Daoy (cell line): ENCODE results near the gene DOCK4. TPM values are rescaled to one million over a fixed set of nuclear protein-coding genes. Genes with fewer than 3 reads are reported as not detected.
"Not testable (repeated sequence)": the region's sequence is repeated elsewhere in the genome, so short reads cannot be mapped to it uniquely, and the experiment has no call there.

ENCODE experiments used
- DNase-seq: peaks from one replicate; pipeline ENCODE4 v3.0.0-alpha.2; 2015; ENCODE audit warnings: low read depth
- total RNA-seq: library from RNA; depleted of rRNA; stranded (reverse); fragments of >200 nt; shearing (Covaris generic); gene quantifications from 2 replicates; pipeline ENCODE4 v1.2.3, GENCODE V29; 2014; rRNA removed

Gene DOCK4, protein sequence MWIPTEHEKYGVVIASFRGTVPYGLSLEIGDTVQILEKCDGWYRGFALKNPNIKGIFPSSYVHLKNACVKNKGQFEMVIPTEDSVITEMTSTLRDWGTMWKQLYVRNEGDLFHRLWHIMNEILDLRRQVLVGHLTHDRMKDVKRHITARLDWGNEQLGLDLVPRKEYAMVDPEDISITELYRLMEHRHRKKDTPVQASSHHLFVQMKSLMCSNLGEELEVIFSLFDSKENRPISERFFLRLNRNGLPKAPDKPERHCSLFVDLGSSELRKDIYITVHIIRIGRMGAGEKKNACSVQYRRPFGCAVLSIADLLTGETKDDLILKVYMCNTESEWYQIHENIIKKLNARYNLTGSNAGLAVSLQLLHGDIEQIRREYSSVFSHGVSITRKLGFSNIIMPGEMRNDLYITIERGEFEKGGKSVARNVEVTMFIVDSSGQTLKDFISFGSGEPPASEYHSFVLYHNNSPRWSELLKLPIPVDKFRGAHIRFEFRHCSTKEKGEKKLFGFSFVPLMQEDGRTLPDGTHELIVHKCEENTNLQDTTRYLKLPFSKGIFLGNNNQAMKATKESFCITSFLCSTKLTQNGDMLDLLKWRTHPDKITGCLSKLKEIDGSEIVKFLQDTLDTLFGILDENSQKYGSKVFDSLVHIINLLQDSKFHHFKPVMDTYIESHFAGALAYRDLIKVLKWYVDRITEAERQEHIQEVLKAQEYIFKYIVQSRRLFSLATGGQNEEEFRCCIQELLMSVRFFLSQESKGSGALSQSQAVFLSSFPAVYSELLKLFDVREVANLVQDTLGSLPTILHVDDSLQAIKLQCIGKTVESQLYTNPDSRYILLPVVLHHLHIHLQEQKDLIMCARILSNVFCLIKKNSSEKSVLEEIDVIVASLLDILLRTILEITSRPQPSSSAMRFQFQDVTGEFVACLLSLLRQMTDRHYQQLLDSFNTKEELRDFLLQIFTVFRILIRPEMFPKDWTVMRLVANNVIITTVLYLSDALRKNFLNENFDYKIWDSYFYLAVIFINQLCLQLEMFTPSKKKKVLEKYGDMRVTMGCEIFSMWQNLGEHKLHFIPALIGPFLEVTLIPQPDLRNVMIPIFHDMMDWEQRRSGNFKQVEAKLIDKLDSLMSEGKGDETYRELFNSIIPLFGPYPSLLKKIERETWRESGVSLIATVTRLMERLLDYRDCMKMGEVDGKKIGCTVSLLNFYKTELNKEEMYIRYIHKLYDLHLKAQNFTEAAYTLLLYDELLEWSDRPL (N-terminal part only)
- total RNA-seq: 10.7 and 17.2 TPM in 2 replicates

DNA sequence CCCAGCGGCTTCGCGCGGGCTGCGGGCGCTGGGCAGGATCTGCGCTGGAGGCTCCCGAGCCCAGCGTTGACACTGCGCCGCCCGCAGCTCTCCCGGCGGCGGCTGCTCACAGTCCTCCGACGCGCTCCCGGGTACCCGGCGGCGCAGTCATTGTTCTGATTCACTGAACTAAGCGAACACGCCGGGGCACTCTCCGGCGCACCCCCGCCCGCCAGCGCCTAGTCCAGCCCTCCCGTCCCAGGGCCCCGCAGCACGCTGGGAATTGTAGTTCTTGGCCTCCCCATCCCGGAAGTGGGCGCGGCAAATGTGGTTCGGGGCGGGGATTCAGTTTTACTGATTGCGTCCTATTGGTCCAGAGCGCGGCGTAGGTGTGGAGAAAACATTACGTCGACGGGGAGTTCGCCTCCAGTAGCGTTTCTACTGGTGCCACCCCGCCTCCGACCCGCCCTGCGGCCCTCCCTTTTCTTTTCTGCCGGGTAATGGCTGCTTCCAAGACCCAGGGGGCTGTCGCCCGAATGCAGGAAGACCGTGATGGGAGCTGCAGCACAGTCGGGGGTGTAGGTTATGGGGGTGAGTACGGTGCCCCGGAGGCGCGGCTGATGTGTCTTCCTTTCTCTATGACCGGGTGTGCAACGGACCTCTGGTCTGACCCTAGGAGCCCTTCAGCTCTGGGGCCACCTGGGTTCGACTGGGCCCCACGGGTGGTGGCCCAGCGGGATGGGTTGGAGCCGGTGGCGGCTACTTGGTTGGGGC is at the start of gene DOCK4, which contains the start of gene ZNF277:
TSS of gene DOCK4 (minus strand) at position 162 of the 753 bp plus-strand sequence. CDS start 261 bp downstream, outside the sequence.
TSS of gene ZNF277 (plus strand) at position 458 of the 753 bp plus-strand sequence. CDS start at position 480, 22 bp downstream.
- peak; percentile 100 for DNase-seq

DNA sequence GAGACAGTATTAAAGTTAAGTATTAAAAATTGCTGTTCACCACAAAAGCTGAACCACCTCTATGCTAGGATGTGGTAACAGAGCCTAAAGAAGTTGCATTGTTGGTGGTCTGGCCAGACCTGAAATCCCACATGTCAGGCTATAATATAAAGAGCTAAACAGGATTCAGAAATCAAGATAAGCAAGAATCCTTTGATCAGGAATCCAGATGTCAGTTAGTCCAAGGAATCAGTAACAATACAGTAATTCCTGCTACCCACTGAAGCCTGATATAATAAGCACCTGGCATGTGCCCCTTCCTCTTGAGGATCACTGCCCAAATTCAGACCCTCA is 49.2 kb upstream of the DOCK4 start:
- no peak for DNase-seq

DNA sequence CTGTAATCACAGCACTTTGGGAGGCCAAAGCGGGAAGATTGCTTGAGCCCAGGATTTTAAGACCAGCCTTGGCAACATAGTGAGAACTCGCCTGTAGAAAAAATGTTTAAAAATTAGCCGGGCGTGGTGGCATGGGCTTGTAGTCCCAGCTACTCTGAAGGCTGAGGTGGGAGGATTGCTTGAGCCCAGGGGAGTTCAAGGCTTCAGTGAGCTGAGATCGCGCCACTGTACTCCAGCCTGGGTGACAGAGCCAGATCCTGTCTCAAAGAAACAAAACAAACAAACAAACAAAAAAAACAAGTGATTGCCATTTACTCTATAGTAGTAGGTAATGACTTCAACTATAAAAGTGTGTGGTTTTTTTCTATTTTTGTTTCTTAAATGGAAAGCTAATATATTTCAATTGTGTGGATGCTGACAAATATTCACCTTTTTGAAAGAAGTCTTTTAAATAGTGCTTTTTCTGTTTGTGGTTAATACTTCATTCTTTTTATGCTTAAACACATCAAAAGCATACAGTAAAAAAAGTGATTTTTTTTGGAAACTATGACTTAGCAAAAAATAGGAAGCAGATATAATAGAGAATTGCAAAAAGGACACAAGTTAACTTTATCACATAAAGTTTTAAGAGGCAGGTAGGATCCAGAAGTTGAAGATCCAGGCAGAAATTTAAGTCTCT is 48.6 kb upstream of the DOCK4 start:
- no peak for DNase-seq

DNA sequence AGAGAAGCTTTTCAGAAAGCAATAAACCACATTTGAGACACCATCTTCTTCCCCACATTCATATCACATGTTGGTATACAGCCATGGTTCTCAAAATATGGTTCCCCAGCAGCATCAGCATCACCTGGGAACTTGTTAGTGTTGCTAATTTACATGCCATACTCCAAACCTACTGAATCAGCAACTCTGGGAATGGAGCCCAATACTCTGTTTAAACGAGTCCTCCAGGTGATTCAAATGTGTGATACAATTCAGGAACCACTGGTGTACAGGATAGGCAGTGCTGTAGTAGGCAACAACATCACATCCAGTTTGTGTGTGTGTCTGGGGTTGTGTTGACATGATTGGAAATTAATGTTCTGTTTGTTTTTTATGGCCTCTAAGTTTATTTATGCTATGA is 48.0 kb upstream of the DOCK4 start:
- DNase-seq: no peak

DNA sequence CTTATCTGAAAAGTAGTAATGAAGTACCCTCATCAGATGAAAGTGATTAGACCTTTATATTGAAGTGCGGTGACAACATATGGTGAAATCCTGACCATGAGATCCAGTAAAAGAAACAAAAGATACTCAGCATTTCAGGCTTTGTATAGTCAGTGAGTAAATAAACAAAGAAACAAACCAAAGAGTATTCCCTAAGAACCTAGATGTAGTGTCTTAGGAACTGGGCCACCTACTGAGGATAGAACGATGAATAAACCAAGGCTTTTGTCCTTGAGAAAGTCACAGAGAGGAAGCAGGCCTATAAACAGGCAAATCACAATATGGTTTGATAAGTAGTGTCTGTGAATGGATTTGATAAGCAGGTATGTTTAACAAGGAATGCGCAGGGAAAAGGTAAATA is 46.5 kb upstream of the DOCK4 start:
- DNase-seq: no peak

DNA sequence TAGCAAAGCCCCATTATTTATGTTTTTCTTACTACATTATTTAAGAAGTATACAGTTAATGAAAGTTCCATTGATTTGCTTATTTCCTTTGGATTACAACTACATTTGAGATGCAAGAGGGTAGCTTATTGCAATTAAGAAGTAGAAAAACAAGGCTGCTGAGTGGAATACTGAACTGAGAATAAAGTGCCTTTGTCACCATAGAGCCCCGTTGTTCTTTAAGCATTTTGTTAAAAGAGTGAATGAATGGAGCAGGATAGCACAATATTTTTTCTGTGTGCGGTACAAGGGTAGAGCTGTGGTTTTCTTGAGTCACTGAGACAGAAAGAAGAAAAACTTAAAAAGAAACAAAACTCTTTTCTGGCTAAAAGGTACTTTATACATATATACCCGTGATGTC is 45.9 kb upstream of the DOCK4 start:
- no peak for DNase-seq

DNA sequence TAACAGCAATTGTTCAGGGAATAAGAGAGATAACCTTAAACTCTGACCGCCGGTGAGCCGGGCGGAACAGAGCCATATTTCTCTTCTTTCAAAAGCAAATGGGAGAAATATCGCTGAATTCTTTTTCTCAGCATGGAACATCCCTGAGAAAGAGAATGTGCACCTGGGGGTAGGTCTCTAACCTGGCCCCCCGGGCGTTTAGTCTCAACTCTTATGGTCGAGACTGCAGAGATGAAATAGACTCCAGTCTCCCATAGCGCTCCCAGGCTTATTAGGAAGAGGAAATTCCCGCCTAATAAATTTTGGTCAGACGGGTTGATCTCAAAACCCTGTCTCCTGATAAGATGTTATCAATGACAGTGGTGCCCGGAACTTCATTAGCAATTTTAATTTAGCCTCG is 43.8 kb upstream of the DOCK4 start:
- not testable (repeated sequence) for DNase-seq

DNA sequence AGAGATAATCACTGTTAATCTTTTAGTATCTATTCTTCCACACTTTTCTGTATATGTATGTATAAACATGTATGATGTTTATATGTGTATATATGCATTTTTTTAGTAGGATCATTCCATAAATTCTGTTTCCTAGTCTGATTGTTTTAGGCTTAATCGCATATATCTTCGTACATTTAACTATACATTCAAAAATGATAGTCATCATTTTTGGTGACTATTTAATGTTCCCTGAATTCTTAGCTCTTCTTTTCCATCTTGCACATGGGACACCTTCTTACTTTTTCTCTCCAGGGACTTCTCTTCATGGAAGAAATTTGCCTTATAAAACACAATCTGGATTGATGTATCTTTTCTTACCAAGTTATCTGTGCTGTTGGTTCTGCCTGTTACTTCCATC is 42.4 kb upstream of the DOCK4 start:
- no peak for DNase-seq

DNA sequence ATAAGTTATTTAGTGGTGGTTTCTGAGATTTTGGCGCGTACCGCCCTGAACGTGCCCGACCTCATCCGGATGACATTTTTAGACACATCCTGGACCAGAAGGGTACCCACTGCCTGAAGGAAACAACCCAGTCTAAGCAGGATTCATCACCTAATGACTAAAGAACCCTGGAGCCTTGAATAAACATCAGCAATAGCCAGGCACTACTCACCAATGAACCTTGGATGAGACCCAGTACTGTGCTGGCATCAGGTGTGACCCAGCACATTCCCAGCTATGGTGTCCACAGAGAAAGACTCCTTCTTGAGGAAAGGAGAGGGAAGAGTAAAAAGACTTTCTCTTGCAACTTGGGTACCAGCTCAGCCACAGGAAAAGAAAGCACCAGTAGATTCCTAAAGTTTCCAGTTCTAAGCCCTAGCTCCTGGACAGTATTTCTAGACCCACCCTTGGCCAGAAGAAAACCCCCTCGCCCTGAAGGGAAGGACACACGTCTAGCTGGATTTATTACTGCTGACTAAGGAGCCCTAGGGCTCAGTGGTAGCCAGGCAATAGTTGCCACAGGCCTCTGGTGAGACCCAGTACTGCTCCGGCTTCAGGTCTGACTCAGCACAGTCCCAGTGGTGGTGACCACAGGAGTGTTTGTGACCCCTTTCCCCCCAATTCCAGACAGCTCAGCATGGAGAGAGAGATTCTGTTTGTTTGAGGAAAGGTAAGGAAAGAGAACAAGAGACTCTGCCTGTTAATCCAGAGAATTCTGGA is 32.8 kb upstream of the DOCK4 start:
- peak; percentile 58 for DNase-seq

DNA sequence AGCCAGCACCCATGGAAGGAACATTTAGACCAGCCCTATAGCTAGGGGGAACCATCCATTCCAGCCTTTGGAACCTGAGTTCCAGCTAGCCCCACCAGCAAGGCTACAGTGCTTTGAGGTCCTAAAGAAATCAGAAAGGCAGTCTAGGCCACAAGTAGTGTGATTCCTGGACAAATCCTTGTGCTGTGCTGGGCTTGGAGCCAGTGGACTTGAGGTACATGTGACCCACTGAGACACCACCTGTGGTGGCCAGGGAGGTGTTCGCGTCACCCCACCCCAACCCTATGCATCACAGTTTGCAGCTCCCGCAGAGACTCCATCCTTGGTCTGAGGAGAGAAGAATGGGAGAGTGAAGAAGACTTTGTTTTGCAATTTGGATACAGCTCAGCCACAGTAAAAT is 32.1 kb upstream of the DOCK4 start:
- DNase-seq: no peak

DNA sequence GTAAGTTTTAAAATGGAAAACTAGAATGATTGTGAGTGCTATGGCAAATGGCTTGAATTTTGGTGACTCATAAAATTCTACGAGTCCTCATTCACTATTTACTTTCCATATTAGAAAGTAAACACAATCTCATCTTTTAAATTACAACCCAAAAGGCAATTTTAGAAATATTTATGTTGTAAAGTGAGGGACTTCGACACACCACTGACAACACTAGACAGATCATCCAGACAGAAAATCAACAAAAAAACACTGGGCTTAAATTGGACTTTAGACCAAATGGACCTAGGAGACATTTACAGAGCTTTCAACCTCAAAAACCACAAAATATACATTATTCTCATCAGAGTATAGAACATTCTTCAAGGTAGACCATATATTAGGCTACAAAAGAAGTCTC is 30.4 kb upstream of the DOCK4 start:
- DNase-seq: no peak

DNA sequence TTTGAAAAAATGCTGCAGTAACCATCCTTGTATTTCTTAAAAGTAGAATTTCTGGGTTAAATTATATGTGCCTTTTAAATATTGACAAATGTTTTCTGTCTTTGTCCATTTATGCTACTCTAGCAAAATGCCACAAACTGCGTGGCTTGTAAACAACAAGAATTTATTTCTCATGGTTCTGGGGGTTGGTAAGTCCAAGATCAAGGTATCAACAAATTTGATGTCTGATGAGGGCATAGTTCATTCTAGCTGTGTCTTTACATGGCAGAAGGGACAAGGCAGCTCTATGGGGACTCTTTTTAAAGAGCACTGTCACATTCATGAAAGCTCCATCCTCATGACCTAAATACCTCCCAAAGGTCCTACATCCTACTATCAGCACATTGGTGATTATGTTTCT is 27.9 kb upstream of the DOCK4 start:
- DNase-seq: no peak

DNA sequence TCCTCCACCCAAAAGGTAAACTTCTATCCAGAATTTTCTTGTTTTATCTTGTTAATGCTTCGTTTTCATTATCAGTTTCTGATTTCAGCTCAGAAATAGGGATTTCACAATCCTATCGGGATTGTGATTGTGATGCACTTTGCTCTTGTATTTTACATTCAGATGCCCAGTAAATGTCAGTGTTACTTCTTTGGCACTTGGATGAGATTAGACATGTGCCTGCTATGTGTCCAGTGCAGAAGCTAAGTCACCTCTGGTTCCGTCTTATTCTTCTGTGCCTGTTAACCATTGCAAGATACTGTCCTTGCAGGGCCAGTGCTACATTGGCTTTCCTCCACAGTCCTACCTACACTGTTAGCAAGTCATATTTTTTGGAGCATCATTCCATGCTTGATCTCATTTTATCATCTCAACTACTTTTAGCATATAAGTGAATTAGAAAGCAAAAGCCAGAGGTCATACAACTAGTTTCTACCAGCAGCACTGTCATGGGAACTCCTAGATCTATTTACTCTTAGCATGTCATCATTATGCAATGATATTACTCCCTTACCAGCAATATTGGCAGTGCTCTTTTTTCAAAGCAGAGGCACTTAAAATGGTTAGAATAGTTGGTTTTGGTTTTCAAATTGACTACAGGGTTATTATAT is 27.0 kb upstream of the DOCK4 start:
- DNase-seq: no peak

DNA sequence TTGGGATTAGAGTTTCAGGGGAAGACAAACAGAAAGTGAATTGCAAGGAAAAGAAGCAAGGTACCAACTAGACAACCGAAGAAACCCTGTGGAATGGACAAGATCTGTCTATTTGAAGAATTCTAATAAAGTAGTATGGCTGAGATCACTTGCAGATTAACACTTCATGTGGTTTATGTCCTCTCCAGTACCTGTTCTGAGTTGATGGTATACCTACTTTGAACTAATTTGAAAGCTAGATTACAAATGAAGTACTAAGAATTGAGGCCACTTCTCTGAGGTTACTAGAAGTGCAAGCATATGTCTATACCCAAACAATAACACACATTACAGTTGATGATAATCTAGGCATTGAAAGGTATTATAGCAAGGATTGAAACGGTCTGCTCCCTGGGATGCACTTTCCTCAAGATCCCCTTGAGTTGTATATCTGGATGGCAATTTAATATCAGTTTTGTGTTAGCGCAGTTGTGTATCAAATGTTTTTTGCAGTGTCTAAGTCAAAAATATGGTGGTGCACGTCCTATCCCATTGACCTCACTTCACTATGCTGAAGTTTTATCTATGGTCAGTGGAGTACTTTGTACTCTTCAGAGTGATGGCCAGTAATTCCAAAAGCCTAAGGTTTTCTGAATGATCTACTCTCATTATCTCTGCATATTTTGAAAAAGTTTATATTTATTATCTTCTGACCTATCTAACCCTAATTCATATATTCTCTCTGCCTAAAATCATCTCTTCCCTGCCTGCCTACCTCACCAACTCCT is 26.2 kb upstream of the DOCK4 start:
- no peak for DNase-seq

DNA sequence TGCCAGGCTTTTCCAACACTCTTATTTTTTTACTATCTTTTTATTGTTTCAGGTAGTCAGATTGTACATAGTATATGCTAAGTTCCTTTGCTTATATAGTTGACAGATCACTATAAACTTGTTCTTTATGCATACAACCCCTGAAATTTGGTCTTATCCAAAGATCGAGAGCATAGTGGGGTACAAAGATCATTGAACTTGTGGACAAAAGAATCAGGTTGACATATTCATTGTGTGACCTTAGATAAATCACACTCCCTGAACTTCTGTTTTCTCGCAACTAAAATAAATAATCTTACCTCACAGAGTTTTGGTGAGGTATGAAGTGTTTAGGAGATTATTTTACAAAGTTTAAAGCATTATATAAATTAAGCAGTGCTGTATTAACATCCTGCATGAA is 22.4 kb upstream of the DOCK4 start:
- DNase-seq: no peak

DNA sequence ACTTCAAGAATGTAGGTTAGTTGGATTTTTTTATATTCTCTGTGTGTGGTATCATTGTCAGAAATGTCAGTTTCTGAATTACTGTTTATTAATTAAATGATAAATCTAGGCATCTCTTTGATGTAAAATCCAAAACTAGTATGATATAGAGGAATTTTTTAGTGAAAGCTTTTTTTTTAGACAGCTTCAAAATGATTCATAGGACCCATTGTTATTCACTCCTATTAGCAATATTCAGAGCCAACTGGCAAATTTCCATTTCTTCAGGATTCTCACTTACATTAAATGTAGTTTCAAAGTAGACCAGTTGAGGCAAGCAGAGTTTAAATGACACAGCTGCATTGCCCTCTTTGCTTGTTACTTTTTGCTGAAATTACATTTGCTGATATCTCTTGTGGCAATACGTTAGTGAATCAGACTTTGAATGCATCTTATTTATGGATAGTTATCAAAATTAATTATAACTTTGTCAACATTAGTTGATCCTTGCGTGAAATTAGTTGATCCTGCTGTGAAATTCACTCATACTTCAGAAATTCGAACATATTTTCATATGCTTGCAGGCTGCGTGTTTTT is 20.6 kb upstream of the DOCK4 start:
- DNase-seq: no peak

DNA sequence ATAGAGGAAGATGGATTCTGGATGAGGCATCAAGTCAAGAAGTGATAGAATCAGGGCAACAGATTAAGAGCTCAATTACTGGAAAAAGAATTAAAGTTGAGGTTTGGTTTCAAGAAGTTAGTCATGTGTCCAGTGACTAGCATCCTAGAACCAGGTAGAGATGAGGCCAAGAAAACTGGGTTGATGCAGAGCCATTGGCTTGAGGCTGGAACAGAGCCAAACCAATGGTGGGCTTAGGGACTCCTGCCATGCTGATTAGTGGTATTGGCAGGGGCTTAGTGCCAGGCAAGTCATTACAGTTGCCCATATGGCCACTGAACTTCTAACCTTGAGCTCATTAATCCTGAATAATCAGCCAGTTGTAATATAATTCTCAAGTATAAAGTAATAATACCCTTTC is 18.8 kb upstream of the DOCK4 start:
- DNase-seq: no peak

DNA sequence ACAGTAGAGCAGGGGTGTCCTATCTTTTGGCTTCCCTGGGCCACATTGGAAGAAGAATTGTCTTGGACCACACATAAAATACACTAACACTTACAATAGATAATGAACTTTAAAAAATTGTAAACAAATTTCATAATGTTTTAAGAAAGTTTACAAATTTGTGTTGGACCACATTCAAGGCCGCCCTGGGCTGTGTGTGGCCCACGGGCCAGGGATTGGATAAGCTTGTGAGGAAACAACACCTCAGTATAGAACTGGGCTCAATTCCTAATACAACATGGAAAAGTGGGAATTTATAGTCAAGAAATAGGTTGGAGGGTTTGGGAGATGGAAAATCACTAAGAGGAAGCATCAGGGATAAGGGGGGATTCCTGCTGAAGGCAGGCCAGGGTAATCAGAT is 18.0 kb upstream of the DOCK4 start:
- DNase-seq: no peak
